Hematopoietic multipotent progenitor cell treated with erythropoietin and hydrocortisone succinate and interleukin-3 and kit ligand, for 17 days (in vitro differentiated cells): ENCODE data around the gene MAGEB18.

Experiments used
- DNase-seq: peaks from one replicate; pipeline ENCODE4 v3.0.0-alpha.2; 2015; ENCODE audit warnings: low spot score

MAGEB18 gene

DNA sequence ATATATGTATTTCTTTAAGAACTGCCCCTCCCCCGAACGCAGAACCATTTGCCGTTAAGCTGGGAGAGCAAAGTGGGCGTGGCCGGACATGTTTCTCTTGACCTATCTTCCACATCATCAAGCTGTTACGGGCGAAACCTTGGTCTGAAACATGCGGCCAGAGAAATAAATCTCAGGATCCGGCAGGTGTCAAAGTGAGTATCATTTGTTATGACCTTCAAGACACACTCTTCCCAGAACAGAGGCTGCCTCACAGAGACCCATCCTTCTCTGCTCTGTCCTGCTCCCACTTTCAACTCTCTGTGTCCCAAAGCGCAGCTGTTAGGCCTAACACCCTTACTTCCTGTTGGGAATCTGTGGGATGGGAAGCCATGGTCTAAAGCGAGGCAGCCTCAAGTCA lies at the start of gene MAGEB18:
MAGEB18 (plus strand) TSS at position 70 of the 400 bp plus-strand sequence. CDS start 643 bp downstream, outside the sequence.
- DNase-seq, result no peak

DNA sequence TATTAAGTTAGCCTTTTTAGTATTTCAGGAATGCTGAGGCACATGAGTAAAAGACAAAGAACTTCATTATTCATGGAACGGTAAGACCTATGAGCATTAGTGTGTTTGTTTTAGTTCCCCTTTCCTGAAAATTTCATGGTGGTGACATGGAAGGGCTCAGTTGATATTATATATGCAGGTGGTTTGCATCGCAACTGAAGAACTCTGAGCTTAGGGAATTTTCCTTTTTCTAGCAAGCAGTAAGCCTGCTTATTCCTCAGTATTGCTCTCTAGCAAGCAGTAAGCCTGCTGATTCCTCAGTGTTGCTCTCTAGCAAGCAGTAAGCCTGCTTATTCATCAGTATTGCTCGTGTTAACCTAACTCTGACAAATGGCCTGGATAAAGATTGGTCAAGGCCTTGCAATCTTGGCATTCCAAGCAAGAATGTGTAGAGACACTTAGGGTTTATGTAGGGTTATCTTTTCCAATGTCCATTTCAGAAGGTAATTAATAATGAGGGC lies 37.7 kb upstream of the MAGEB18 start:
- no peak for DNase-seq

DNA sequence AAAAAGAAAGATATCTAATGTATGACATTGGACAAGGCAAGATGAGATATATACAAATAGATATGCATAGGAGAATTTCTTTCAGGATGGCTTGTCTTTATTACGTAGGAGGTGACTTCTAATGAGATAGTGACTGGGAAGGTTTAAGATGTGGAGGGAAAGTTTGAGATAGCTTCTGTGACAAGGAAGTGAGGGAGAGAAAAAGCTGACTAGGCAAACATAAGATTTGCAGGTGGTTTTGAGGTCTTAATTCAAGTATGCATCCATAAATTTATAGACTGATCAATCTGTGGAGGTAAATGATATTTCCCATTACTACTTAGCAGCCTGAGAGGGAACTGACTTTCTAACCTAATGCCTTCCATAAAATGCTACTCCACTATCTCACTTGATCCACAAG lies 29.0 kb upstream of the MAGEB18 start:
- no peak for DNase-seq

DNA sequence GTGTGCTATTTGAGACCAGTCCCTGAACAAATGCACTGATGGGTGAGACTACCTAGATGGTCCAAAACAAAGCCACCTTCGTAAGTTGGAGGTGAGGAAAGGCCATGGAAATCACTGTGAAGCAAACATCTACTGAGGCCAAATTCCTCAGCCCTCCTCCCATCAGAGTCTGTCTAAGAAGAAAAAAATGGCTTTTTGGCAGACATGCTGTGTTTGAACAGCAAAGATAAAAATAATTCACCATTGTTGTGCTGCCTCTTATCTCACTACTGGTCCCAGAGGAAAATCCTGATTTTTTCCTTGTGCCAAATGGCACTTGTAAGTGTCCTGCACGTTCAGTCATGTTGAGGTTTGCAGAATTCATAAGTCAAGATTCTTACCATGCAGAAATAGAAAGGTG lies 7.9 kb downstream of the MAGEB18 start:
- DNase-seq, result no peak

DNA sequence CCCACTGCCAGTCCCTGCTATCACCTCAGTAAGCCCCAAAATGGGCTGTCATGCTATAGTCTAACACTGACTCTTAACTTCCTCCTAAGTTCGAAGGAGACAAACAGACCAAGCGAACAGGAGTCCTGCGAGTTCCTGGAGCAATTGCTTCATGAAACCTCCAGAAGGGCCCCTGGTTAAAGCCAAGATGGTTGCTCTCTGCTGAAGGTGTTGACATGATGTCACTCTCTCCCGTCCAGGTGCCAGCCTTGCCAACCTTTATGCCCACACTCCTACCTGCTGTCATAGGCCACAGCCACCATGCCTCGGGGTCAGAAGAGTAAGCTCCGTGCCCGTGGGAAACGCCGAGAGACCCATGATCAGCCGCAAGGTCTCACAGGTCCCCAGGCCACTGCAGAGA lies 22.2 kb downstream of the MAGEB18 start, which contains the start of gene MAGEB6B:
MAGEB6B (plus strand) TSS at position 301 of the 400 bp plus-strand sequence; CDS start at position 301, 0 bp downstream.
- no peak for DNase-seq
